GM21367 (cell line): Measurements from ENCODE around the gene ST3GAL3.

Experiments
- ATAC-seq: cut with Tn5 transposase; IDR thresholded peaks from one replicate; pipeline ENCODE4 v1.9.1; 2021; ENCODE audit not compliant: unreplicated experiment

ST3GAL3 gene

GRCh38 chr1:43849670-43850069 lies 142.3 kb downstream of the ST3GAL3 start:
- ATAC-seq: no peak

- no peak for ATAC-seq
Measured at GRCh38 chr1:43850591-43851233, 143.4 kb downstream of the ST3GAL3 start.

- ATAC-seq: no peak
Measured at GRCh38 chr1:43851561-43852338, 144.4 kb downstream of the ST3GAL3 start.

- ATAC-seq: peak; percentile 68
Measured at GRCh38 chr1:43853161-43853921, 146.0 kb downstream of the ST3GAL3 start.

GRCh38 chr1:43854473-43854872 lies 147.1 kb downstream of the ST3GAL3 start:
- no peak for ATAC-seq

GRCh38 chr1:43856188-43856587 lies 148.9 kb downstream of the ST3GAL3 start:
- ATAC-seq: no peak

GRCh38 chr1:43857163-43857562 lies 149.8 kb downstream of the ST3GAL3 start:
- no peak for ATAC-seq

GRCh38 chr1:43858324-43858723 lies 151.0 kb downstream of the ST3GAL3 start:
- no peak for ATAC-seq

- no peak for ATAC-seq
Measured at GRCh38 chr1:43861337-43861736, 154.0 kb downstream of the ST3GAL3 start.

GRCh38 chr1:43861988-43862735 lies 154.8 kb downstream of the ST3GAL3 start:
- ATAC-seq: no peak

GRCh38 chr1:43864111-43865045 lies 157.0 kb downstream of the ST3GAL3 start:
- no peak for ATAC-seq

- no peak for ATAC-seq
Measured at GRCh38 chr1:43866201-43866600, 158.9 kb downstream of the ST3GAL3 start.

- no peak for ATAC-seq
Measured at GRCh38 chr1:43867976-43868740, 160.8 kb downstream of the ST3GAL3 start.

- no peak for ATAC-seq
Measured at GRCh38 chr1:43868741-43869067, 161.4 kb downstream of the ST3GAL3 start.

GRCh38 chr1:43870306-43870705 lies 163.0 kb downstream of the ST3GAL3 start:
- ATAC-seq: no peak

- ATAC-seq: no peak
Measured at GRCh38 chr1:43871181-43871910, 164.0 kb downstream of the ST3GAL3 start.

GRCh38 chr1:43872280-43872679 lies 164.9 kb downstream of the ST3GAL3 start:
- no peak for ATAC-seq

- no peak for ATAC-seq
Measured at GRCh38 chr1:43873851-43874250, 166.5 kb downstream of the ST3GAL3 start.

- no peak for ATAC-seq
Measured at GRCh38 chr1:43874716-43875115, 167.4 kb downstream of the ST3GAL3 start.
